Stimulated activated CD8-positive, alpha-beta memory T cell treated with anti-CD3 and anti-CD28 coated beads, Interleukin-12 subunit alpha, Interleukin-12 subunit beta, amount 100 ng/mL, for 24 hours (primary cell): ENCODE data around the gene THSD4.

Experiments
- DNase-seq: peaks from one replicate; pipeline ENCODE4 v3.0.0-alpha.2; 2020; ENCODE audit errors: extremely low read depth

THSD4 gene

DNA sequence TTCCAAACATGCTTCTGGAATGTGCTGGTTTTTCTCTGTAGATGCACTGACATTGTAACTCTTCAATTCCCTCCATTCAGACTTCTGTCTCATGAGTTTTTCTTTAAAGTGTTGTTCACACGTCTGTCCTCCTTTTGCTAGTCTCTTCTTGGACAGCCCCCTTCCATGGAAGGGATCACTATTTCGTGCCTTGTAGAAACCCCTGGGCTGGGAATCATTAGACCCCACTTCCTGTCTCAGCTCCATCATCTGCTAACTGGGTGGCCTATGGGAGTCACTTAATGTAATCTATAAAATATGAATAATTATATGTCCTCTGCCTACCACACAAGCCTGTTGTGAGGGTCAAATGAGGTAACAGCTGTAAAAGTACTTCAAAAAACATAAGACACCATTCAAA is 110.6 kb downstream of the THSD4 start:
- DNase-seq, result no peak

DNA sequence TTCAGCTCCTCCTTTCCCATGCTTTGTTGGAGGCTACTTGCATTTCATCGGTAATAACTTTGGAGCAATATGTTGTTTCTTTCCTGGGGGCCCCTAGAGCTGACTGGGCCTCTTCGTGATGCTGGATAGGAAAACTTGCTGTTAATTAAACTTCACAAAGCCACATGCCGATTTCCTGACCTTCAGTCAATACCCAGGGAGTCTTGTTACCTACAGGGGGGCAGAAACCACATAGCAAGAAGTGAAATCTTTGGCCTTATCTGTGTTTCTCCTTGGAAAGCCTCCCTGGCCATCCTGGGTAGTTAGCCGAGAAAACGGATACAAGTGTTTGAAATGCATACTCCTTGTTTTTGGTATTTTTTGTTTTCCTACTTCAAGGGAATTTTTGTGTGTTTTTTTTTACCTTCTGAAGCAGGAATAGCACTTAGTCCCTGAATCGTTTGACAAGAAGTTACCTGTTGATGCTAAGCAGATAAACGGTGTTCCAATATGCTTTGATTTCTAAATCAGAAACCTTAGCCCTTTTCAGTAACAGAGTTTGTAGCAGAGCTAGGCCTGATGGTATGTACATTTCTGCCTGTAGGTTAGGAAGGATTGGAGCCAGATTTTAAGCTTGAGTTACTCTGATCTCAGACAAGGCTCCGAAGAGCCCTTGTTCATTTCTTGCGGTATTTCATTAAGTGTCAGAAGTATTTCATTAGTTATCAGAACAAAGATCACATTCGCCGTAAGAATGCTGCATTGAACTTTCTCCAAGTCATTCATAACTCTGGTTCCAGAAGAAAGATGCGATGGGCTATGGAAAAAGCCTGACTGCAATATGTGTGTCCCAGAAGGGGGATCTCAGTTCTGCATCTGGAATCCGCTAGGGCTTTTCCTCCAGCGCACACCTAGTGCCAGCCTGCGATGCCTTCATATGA is 111.5 kb downstream of the THSD4 start:
- no peak for DNase-seq

DNA sequence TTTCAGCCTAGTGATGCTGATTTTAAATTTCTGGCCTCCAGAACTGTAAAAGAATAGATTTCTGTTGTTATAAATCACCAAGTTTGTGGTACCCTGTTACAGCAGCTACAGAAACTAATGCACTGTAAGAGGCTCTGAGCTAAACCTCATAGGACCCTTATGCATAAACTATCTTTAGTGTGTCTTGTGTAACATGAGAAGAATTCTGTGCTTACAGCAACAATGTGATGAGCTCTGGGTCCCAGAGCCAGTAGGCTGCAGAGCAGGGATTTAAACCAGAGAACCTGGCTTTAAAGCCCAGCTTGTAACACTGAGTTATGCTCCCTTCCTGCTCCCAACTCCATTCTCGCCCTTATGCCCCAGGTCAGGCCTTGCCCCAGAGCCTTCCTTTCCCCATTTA is 113.1 kb downstream of the THSD4 start:
- no peak for DNase-seq

DNA sequence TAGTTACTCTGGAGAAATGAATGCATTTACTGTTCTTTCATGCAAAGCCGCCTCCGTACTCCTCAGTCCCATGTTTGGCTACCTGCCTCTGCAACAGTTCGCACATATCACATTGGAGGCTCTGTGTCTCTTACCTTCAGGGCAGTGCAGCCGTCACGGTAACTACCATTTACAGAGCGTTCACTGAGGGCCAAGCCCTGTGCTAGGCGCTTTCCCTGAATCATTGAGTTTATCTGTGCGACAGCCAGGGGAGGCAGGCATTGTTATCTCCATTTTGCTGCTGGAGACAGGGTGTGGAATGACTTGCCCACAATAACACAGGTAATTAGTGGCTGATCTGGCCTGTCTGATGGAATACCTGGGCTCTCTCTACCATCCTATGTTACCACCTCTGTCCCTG is 115.0 kb downstream of the THSD4 start:
- DNase-seq, result no peak

DNA sequence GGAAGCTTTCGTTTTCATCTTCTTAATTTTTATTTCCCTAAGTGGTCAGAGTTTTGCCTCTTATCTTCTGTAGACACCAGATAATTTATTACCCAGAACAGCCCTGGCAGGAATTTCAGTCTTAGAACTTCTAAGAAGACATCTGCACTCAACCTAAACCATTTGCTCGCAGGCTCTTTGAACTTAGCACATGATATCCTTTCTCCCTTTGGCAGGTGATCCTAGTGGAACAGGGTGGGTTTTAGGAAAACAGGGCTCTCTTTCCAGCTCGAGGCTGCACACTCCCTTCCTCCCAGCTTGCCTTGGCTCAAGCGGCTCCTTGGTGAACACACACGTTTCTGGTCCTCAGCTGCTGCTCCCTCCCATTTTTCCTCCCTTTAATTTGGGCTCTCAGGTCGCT is 116.5 kb downstream of the THSD4 start:
- DNase-seq, result no peak

DNA sequence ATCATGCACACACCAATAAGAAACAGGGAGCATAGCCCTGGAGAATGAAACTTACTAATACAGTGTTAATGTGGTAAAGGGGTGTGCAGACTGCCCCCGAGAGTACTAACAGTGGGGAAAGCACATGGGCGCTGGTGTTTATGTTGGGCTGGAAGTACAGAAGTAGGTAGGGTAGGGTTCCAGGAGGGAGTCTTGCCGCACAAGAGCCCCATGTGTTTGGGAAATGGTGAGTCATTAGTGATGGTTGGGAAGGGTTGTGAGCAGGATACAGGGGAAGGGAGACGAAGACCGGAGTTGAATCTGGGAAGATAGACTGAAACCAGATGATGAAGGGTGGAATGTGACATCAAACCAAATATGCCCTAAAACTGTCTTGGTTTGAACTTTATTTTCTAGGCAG is 117.1 kb downstream of the THSD4 start:
- no peak for DNase-seq

DNA sequence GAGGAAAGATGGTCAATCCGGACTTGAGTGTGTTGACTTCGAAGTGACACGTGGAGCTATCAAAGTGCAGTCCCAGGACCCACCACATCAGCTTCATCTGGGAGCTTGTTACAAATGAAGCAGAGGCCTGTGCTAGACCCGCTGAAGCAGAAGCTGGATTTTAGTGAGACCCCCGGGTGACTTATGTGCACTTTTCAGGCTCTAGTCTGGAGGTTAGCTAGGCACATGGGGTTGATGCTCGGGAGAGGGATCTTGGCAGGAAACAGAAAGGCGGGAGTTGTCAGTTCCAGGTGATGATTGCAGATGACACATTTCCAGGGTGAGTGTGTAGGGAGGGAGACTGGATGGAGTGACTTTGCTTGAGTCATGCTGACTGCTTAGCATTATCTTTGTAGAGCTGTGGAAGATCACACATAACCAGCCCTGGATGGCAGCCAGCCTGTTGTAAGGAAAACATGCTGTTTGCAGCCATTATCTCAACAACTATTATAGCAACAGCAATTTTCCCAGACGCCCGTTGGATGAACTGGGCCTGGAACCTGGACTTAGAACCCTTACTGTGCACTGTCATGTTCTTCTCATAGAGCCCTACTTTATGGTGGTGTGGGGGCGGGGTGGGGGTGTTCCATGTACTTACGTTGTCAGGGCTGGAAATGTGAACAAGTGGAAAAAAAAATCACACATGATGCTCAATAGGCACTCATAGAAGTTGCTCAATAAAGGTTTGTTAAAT is 122.4 kb downstream of the THSD4 start:
- DNase-seq, result no peak

DNA sequence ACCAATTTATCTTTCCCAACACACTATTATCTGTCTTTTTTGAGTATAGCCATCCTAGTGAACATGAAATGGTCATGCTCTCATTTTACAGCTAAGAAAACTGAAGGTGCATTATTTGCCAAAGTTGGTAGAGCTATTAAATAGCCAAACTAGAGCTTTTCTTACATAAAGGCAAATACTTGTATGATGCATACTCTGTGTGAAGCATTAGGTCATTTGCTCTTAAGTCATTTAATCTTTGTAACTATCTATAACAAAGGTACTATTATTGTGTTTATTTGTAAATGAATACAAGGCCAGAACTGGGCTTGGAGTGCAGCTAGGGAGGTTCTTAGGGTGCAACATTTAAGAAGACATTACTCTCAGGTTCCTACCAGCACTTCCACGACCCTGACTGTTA is 123.7 kb downstream of the THSD4 start:
- no peak for DNase-seq

DNA sequence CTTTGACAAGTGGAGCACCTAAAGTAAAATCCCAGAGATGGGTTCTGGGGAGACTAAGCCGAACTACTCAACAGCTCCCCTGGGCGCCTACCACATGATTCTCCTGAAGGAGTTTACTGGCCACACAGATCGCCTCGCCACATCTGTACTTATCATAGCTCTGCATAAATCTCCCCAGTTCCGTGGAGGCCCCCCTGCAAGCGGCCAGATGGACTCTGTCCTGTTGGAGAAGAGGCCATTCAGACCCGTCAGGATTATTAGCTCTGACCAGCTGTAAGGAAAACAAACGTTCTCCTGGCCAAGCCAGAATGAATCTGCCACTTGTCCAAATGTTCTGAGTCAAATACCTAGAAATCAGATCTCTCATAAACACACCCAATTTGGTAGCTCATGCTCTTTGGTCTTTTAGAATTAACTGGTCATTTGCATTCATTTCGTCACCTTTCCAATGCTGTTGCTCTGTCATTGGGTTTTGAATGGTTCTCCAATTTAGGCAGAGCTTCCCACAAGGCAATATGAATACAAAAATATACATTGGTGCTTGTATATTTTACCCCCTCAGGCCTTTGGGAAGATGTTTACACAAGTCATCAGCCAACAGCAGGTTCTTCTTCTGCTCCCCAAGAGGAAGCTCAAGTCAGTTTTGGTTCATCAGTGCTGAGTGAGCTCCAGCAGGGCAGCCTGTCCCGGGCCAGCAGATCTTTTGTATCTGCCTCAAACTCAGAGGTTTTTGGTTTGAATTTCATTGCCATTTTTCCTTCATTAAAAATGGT is 124.5 kb downstream of the THSD4 start:
- DNase-seq, result no peak

DNA sequence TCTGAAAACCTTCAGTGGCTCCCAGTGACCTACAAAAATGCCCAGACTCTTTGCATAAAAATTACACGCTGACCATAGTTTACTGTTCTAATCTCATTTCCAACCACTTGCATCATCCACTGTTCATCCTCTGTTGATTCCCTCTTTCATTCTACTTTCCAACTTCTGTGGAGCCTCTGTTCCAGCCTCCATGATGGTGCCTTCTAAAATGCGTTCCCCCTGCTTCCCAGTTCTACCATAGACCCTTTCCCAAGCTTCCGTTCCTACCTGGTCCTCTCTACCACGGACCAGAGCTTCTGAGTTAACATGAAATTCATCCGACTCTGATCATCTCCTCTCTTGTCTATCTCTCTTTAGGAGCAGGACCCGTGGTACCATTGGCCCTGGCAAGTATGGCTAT is 127.0 kb downstream of the THSD4 start:
- no peak for DNase-seq

DNA sequence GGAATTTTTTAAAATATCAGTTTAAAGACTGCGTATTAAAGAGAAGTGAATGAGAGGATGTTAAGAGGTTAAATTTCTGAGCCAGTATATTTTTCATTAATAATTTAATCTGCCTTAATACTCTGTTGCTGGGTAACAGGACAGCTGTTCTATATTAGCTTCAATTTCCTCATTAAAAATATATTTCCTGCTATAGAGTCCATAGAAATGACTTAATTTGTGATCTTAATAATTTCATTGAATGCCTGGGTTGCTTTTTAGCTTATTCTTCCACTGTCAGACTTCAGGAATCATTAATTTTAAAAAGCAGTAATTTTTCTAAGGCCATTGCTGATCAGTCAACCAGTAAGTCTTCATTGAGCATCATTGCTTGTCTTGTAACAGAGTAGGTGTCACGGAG is 129.0 kb downstream of the THSD4 start:
- no peak for DNase-seq

DNA sequence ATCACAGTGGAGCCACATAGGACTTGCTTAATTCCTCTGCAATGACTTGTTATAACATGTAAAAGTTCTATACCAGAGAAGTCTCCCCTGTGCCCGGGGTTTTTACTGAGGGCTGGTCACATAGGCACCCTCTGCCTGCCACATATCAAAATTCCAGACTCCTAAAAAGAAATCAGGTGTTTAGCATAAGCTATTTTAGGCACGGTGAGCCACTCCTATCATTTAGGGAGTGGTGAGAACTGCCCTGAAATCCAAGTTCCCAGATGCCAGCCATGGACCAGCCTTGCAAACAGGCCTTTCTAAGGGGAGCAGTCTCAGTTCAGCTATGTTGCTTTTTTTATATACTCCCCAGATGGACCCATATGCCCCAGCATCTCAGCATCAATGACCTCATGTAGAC is 130.3 kb downstream of the THSD4 start:
- no peak for DNase-seq

DNA sequence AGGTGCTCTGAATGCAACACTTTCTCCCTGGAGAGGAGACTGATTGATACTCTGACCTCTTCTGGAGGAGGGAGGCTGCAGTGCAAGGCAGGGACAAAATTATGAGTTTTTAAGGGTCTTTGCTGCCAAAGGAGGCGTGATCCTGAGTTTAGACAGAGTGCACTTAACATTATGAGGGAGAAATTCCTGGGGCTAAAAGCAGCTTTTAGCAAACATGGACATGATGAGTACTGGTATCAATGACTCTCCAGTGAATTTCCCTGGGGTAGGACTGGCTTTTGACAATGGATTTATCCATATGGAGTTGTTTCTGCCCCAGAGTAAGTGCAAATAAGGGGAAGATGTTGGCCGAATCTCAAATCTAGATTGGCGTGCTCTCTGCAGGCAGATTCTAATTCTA is 133.1 kb downstream of the THSD4 start:
- DNase-seq, result no peak

DNA sequence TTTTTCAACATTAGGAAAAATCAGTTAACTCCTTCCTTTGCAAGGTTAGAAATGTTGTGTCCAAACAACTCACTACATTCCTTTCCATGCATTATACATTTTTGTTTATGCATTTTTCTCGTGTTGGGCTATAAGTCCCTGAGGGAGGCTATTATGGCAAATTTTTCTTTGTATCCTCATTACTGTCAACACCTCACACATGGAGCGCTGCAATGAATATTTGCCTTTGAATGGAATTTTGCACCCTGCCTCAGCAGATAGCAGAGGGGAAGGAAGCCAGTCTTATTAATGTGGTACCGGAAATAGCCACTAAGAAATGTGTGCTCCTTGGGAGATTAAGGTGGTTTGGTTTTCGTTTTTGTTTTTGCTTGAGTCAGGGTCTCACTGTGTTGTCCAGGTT is 134.7 kb downstream of the THSD4 start:
- DNase-seq, result no peak

DNA sequence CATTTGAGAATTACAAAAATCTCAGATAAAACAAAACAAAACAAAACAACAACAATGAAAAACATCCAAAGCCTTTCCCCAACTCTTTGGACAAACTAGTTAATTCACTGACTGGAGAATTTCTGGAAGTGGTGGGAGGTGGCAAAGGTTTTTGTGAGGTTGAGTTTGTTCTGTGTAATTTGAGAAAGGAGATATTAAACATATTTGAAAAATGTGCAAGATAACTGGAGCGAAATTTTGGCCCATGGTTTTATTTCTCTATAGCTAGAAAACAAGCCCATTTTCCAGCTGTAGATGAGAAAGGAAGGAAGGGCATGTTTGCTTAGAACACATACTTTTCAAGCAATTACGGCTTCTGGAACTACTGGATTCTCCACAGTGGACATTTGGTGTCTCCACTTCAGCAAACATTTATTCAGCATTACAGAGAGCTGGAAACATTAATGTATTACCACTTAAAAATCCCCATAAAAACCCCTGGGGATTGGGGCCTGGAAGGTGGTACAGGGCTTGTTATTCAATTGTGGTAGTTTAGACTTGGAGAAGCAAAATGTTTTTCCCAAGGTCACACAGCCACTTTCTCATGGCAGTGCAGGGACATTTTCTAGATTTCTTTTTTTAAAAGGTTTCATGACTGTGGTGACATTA is 135.8 kb downstream of the THSD4 start:
- DNase-seq, result no peak

DNA sequence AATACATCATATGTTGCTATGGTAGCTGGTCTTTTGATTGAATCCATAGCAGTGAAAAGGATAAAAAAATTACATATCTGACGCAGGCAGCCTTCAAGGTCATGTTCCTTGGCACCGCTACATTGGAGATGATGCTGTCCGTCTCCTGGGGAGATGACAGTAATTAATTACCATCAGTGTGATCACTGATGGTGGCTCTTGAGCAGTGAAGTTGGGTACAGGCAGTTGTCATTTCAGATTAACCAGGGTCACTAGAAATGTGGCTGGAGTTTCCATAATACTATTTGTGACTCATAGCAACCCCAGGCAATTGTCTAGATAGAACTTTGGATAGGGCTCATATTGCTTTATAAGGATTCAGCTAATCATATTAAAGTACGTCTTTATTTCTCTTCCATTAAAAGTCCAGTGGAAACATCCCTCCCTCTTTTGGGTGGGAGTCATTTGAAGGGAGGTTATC is 136.3 kb downstream of the THSD4 start:
- DNase-seq, result no peak

DNA sequence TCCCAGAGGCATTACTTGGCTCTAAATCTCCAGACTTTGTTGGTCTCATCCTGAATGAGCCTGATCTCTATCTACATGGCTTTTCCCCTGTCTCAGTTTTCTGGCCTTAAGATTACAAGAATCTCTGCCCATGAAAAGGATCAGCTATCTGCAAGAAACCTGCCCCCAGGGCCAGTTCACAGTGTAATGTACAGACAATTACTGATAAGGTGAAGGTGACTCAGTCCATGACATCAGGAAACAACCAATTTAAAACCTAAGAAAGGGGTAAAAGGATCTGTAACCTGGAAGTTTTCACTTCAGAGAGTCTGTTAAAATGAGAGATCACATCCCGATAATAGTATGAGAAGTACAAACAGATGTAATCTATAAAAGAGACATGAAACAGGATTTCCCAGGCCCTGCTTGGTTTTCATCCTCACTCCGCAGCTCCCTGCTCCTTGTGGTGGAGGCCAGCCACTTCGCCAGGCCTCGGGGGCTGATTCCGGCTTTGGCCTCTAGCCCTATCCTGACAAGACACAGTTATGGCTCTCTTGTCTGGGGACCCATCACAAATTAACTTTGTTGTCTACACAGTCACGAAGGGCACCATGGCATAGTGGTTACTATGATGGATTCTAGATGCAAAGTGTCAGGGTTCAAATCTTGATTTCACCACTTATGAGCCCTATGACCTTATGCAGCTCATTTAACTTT is 136.9 kb downstream of the THSD4 start:
- DNase-seq, result no peak

DNA sequence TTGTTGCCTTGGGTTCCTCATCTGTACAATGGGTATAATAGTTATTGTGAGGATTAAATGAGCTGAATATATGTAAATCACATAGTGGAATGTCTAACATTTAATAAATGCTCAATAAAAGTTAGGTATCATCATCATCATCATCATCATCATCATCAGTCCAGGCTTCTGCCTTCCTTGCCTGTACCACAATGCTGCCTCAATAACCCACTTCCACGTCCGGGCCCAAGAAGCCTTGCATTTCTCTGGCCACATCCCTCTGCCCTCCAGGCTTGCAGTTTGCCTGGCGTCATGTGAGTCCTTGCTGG is 137.4 kb downstream of the THSD4 start:
- no peak for DNase-seq

DNA sequence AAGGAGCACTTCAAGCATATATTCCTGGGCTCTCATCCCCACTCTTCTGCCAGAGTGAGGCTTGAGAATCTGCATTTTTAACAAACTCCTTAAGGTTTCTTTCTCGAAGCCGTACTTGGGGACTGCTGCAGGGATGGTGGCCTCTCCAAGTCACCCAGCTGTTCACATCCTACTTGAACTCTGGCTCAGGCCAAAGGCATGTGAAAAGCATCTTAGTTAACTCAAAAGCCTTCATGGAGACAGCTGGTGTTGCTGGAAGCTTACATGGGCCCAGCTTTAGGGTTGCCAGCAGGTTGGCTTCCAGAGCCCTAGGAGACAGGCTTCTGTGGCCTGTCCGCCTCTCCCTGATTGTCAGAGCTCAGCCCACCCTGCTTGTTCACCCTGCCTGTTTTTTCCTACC is 139.2 kb downstream of the THSD4 start:
- DNase-seq, result no peak

DNA sequence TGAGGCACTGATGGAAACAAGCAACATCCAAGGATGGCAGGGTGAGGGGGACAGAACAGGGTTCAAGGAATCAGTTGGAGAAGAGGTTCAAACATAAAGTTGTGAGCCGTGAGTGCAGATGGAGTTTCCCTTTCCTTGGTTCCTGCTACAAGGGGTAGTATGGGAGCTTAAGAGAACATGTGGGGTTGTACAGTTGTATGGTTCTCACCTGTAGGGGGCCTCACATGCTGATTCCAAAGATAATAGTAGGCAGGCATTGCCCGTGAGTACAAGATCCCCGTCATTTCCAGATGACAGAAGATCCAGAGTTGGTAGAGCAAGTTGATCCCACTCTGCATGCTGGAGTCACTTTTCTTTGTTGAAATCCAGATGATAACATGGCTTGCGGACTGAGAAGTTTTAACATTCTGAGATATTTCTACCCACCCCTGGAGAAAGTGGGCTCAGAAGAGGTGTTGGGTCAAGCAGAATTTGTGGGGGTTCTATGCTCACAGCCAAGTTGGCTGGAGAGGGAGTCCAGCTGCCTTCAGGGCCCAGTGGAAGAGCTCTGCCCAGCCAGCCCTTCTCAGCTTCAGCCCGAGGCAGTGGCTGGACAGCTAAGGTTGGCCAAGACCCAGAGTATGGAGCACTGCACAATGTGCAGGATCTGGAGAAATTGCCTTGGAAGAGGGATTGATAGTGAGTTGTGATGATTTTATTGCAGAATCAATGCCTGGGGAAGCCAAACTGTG is 141.8 kb downstream of the THSD4 start:
- DNase-seq, result no peak

DNA sequence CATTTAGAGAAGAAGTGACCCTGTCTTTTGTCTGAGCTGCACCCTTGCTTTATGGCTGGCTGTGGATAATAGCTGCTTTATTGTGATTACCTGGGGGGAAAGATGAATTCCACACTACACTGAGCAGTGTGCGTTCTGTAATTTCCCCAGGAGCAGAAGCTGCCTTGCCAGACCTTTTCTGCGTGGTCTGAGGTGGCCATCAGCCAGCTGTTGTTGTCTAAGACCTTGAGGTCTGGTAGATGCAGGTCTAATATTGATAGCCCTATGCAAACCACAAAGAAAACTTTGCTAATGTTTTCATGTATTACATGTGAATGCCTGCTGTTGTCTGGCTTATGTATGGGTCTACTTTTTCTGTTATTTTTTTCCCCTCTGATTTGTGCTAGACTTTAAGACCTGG is 144.6 kb downstream of the THSD4 start:
- no peak for DNase-seq
